ENCODE results near the gene PHLPP1. TPM values are rescaled to one million over a fixed set of nuclear protein-coding genes. Genes with fewer than 3 reads are reported as not detected.

Gene PHLPP1
- total RNA-seq, 1 experiment from 2014 or later: 14.7 TPM

GRCh38 chr18:63022429-63023022 lies 307.2 kb downstream of the PHLPP1 start:
- no peak overlapping the region for H2AFZ ChIP-seq (ENCODE audit: low read depth, low read length, poor library complexity, severe bottlenecking)
- DNase-seq (ENCODE audit: low read depth, low spot score) (no peak), ATAC-seq (peak; percentile 80)
- no peaks in the 10 kb centered on the region for H3K9me3 ChIP-seq (ENCODE audit: control insufficient read depth in 1 of 2, insufficient read depth in 1 of 2, low read depth in 1 of 2, low read length in 2 of 2)
- no peaks in the 10 kb centered on the region for H3K4me1 ChIP-seq (ENCODE audit: control insufficient read depth in 1 of 2, insufficient read depth in 2 of 2, low read length in 2 of 2)
- no TSS peak for BruUV-seq (replicated peaks)
- ChIA-PET POLR2A (no interaction called here), RAD21 (ENCODE audit: low non-redundant PET in 1 of 2, low total read pairs in 2 of 2, uncharacterized antibody in 2 of 2, unreplicated experiment in 2 of 2) (no interaction called here), CTCF (interaction anchor here (0.6 to 2.4 kb wide), 2 partner anchors 9 to 417 kb away, joined by 3 to 7 read pairs; no protein-coding TSS in a partner anchor)
- intact Hi-C loops (cut with micrococcal nuclease): loop anchor here (10.0 kb wide), 1 partner anchor 552 kb away; no protein-coding TSS in a partner anchor
- TF ChIP-seq CTCF (IDR thresholded peaks at IDR 0.05 in 2 of 3, conservative IDR thresholded peaks at IDR 0.05 in 1 of 3; ENCODE audit: borderline replicate concordance in 1 of 3, insufficient read depth in 1 of 3, low read depth in 2 of 3, low read length in 2 of 3): peak in 2 of 3 experiments; percentile 66 to 73; a peak in 4 of 6 replicates
- TF ChIP-seq YY1 (IDR thresholded peaks at IDR 0.05; ENCODE audit: extremely low read depth, insufficient replicate concordance, low read depth, low read length): no peak
- TF ChIP-seq MAX (IDR thresholded peaks at IDR 0.05): no peak
- TF ChIP-seq REST (IDR thresholded peaks at IDR 0.05; ENCODE audit: low read depth): no peak
- TF ChIP-seq SIN3A (IDR thresholded peaks at IDR 0.05; ENCODE audit: low read depth): no peak
- TF ChIP-seq ELF1 (IDR thresholded peaks at IDR 0.05; ENCODE audit: borderline replicate concordance, low read depth): no peak
- H3K27ac ChIP-seq (ENCODE audit: low read depth, low read length): no peak overlapping the region
- H4K20me1 ChIP-seq (ENCODE audit: insufficient read depth): no peaks in the 10 kb centered on the region
- H3K4me3 ChIP-seq (replicated peaks in 1 of 2; ENCODE audit: low read depth in 1 of 2, low read length in 2 of 2): no peak overlapping the region
- H3K9me2 ChIP-seq (ENCODE audit: insufficient read depth): no peaks in the 10 kb centered on the region
- H3K27me3 ChIP-seq (ENCODE audit: insufficient read depth, low read length): no peaks in the 10 kb centered on the region
- no peak overlapping the region for H3K4me2 ChIP-seq (ENCODE audit: low read length)
- H3K9ac ChIP-seq (ENCODE audit: low read length): no peak overlapping the region
- H3K36me3 ChIP-seq (ENCODE audit: control insufficient read depth in 1 of 2, insufficient read depth in 2 of 2, low read length in 2 of 2): no peaks in the 10 kb centered on the region
- H3K79me2 ChIP-seq (ENCODE audit: insufficient read depth, low read length): no peaks in the 10 kb centered on the region

Data from HCT116 (cell line).